Fibroblast of lung (primary cell): ENCODE measurements around the gene MCTP1. TPM values are rescaled to one million over a fixed set of nuclear protein-coding genes. Genes with fewer than 3 reads are reported as not detected.

Experiments used
- DNase-seq, 2 donors: peaks; one replicate each; pipeline versions ENCODE4 v3.0.0 to v3.0.0-alpha.2; 2010; ENCODE audit warnings: low read depth in 2 of 2
- H2AFZ ChIP-seq: 2 replicates; pipeline ENCODE4 v1.5.1; 2012; ENCODE audit warnings: low read length, control low read depth, inconsistent platforms
- H3K27ac ChIP-seq: 2 replicates; pipeline ENCODE4 v1.5.1; 2011; ENCODE audit warnings: low read length, control low read depth; ENCODE audit not compliant: insufficient read depth
- H3K27me3 ChIP-seq: 2 replicates; pipeline ENCODE4 v1.5.1; 2011; ENCODE audit warnings: mild to moderate bottlenecking, low read length; ENCODE audit not compliant: control insufficient read depth, insufficient read depth
- H3K36me3 ChIP-seq: 2 replicates; pipeline ENCODE4 v1.5.1; 2011; ENCODE audit warnings: low read length; ENCODE audit not compliant: control insufficient read depth, insufficient read depth
- H3K4me1 ChIP-seq: 2 replicates; pipeline ENCODE4 v1.5.1; 2011; ENCODE audit warnings: low read length; ENCODE audit not compliant: control insufficient read depth, insufficient read depth; ENCODE audit errors: extremely low read depth
- H3K4me2 ChIP-seq: 2 replicates; pipeline ENCODE4 v1.5.1; 2011; ENCODE audit warnings: low read length, control low read depth; ENCODE audit not compliant: insufficient read depth; ENCODE audit errors: extremely low read depth
- H3K4me3 ChIP-seq, 4 experiments: fragments of 200-600 bp in 1 of 4; sonication (generic) in 1 of 4; replicated peaks in 1 of 4; 2 replicates each; pipeline ENCODE4 v1.5.1; 2011 to 2016; ENCODE audit warnings: low read length in 4 of 4, low read depth in 3 of 4, mild to moderate bottlenecking in 3 of 4, control low read depth in 2 of 4, inconsistent platforms in 1 of 4, mixed read lengths in 1 of 4; ENCODE audit not compliant: insufficient read depth in 1 of 4; ENCODE audit errors: control extremely low read depth in 1 of 4
- H3K79me2 ChIP-seq: 2 replicates; pipeline ENCODE4 v1.5.1; 2012; ENCODE audit warnings: mild to moderate bottlenecking, low read length, inconsistent platforms; ENCODE audit not compliant: control insufficient read depth, insufficient read depth
- H3K9ac ChIP-seq: 2 replicates; pipeline ENCODE4 v1.5.1; 2011; ENCODE audit warnings: mild to moderate bottlenecking, low read length, control low read depth; ENCODE audit not compliant: insufficient read depth
- H3K9me3 ChIP-seq: 2 replicates; pipeline ENCODE4 v1.5.1; 2012; ENCODE audit warnings: low read depth, low read length; ENCODE audit not compliant: control insufficient read depth, insufficient read depth
- H4K20me1 ChIP-seq: 2 replicates; pipeline ENCODE4 v1.5.1; 2011; ENCODE audit warnings: low read length; ENCODE audit not compliant: control insufficient read depth, insufficient read depth; ENCODE audit errors: extremely low read depth
- EZH2 ChIP-seq: IDR thresholded peaks from 2 replicates; pipeline ENCODE4 v1.5.1; 2012; ENCODE audit warnings: low read length, control low read depth, mild to moderate bottlenecking; ENCODE audit errors: missing control alignments
- polyA plus RNA-seq, 2 donors: library from polyadenylated mRNA; depleted of rRNA in 1 of 2; stranded (reverse) in 1 of 2; unstranded in 1 of 2; fragments of >200 nt; gene quantifications; 2 replicates each; pipeline ENCODE4 v1.2.1, GENCODE V29; 2011 to 2012; ENCODE audit warnings: missing spikeins in 1 of 2
- total RNA-seq: library from RNA; depleted of rRNA; stranded (reverse); fragments of >200 nt; gene quantifications from 2 replicates; pipeline ENCODE4 v1.2.1, GENCODE V29; 2014
- TF ChIP-seq, protein P1 (sequence below), 2 donors: IDR thresholded peaks in 1 of 2; conservative IDR thresholded peaks in 1 of 2; 1 replicate in 1 of 2; 2 replicates in 1 of 2; pipeline ENCODE4 v1.5.1; 2011 to 2012; ENCODE audit warnings: low read length in 2 of 2, control low read depth in 1 of 2, inconsistent platforms in 1 of 2, low read depth in 1 of 2, mild to moderate bottlenecking in 1 of 2

The MCTP1 gene
- total and polyA plus RNA-seq, 2 donors (not counting 1 experiment from before 2014, with no cell fraction given) = 0.78 to 7.9 TPM

DNA sequence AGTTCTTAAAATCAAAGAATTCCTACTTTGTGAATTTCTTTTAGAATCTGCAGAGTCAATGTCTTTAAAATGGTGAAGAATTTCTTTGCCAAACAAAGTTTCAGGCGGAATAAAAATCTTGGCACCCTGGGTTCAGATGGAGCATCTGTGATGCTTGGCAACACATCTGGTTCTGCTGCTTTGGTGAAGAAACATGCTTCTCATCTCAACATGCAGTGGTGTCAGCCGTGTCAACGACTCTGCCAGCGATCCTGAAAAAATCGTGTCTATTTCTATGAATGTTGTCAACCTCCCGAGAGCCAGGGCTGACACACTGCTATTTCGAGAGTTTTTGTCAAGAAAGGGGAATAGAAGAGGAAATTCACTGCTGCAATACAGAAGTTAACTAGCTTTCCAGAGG lies 514.9 kb downstream of the MCTP1 start:
- Histone ChIP-seq H3K4me3 (no peak overlapping the region), H2AFZ (no peak overlapping the region)

DNA sequence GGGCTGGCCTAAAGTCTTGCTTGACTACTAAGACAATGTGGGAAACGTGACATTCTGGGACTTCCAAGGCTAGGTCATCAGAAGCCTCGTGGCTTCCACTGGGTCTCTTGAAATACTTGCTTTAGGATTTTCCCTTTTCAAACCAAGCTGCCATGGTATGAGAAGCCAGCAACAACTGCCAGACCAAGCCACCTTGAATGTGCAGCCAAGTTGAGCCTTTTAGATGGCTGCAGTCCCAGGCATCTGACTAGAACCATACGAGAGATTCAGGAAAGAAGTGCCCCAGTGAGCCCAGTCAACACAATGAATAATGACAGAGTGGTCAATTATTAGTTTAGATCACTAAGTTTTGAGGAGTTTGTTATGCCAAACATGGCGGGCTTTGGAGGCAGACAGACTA lies 523.1 kb downstream of the MCTP1 start:
- no peak for DNase-seq
- Histone ChIP-seq H3K27ac (no peak overlapping the region), H3K36me3 (no peaks in the 10 kb centered on the region), H3K79me2 (no peaks in the 10 kb centered on the region), H4K20me1 (no peaks in the 10 kb centered on the region), H3K9me3 (no peaks in the 10 kb centered on the region), H3K4me1 (no peaks in the 10 kb centered on the region), H3K27me3 (no peaks in the 10 kb centered on the region), H3K4me2 (no peak overlapping the region), H3K4me3 (no peak overlapping the region), H3K9ac (no peak overlapping the region), H2AFZ (no peak overlapping the region)
- TF ChIP-seq, protein P1, sequence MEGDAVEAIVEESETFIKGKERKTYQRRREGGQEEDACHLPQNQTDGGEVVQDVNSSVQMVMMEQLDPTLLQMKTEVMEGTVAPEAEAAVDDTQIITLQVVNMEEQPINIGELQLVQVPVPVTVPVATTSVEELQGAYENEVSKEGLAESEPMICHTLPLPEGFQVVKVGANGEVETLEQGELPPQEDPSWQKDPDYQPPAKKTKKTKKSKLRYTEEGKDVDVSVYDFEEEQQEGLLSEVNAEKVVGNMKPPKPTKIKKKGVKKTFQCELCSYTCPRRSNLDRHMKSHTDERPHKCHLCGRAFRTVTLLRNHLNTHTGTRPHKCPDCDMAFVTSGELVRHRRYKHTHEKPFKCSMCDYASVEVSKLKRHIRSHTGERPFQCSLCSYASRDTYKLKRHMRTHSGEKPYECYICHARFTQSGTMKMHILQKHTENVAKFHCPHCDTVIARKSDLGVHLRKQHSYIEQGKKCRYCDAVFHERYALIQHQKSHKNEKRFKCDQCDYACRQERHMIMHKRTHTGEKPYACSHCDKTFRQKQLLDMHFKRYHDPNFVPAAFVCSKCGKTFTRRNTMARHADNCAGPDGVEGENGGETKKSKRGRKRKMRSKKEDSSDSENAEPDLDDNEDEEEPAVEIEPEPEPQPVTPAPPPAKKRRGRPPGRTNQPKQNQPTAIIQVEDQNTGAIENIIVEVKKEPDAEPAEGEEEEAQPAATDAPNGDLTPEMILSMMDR (conservative IDR thresholded peaks at IDR 0.05 in 1 of 2, IDR thresholded peaks at IDR 0.05 in 1 of 2; ENCODE audit: low read depth in 1 of 2, low read length in 2 of 2) = no peak
- TF ChIP-seq EZH2 = no peak

More for the DNA sequence above, 514.9 kb downstream of the MCTP1 start:
- no peak for DNase-seq
- H3K27me3 ChIP-seq = no peaks in the 10 kb centered on the region
- no peaks in the 10 kb centered on the region for H4K20me1 ChIP-seq
- H3K4me2 ChIP-seq = no peak overlapping the region
- H3K79me2 ChIP-seq = no peaks in the 10 kb centered on the region
- H3K9me3 ChIP-seq = no peaks in the 10 kb centered on the region
- TF ChIP-seq, protein P1 (conservative IDR thresholded peaks at IDR 0.05 in 1 of 2, IDR thresholded peaks at IDR 0.05 in 1 of 2; ENCODE audit: low read depth in 1 of 2, low read length in 2 of 2) = no peak
- TF ChIP-seq EZH2 = no peak
- H3K4me1 ChIP-seq = no peaks in the 10 kb centered on the region
- no peaks in the 10 kb centered on the region for H3K36me3 ChIP-seq
- H3K9ac ChIP-seq = no peak overlapping the region
- no peak overlapping the region for H3K27ac ChIP-seq

DNA sequence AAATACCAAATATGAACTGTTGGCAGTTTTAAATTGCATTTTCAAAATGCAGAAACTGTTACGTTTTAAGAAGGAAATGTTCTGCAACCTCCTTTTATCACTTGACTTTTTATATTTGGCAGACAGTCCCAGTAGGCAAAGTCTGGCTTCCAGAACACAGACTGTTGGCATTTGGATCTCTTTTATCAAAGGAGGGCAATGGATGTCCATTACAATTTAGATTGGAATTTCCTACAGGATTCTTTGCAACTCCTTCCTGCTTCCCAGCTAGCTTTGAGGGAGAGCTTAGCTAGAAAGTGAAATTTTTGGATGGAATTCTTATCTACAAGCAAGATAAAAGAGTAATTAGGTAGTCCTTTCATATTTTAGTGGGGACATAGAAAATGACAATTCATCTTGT lies 523.8 kb downstream of the MCTP1 start:
- Histone ChIP-seq H3K4me3 (no peak overlapping the region), H3K9me3 (no peaks in the 10 kb centered on the region), H3K9ac (no peak overlapping the region), H3K4me2 (no peak overlapping the region), H3K27me3 (no peaks in the 10 kb centered on the region), H4K20me1 (no peaks in the 10 kb centered on the region), H3K27ac (no peak overlapping the region), H3K79me2 (no peaks in the 10 kb centered on the region), H3K36me3 (no peaks in the 10 kb centered on the region), H2AFZ (no peak overlapping the region), H3K4me1 (no peaks in the 10 kb centered on the region)
- DNase-seq = no peak
- TF ChIP-seq, protein P1 (conservative IDR thresholded peaks at IDR 0.05 in 1 of 2, IDR thresholded peaks at IDR 0.05 in 1 of 2; ENCODE audit: low read depth in 1 of 2, low read length in 2 of 2) = no peak
- TF ChIP-seq EZH2 = no peak
